ENCODE measurements around the gene DDX17. TPM values are rescaled to one million over a fixed set of nuclear protein-coding genes. Genes with fewer than 3 reads are reported as not detected.

The DDX17 gene
- total RNA-seq, 1 experiment from 2014 or later = 234 TPM

GRCh38 chr22:38456272-38456835 lies 49.8 kb downstream of the DDX17 start:
- DNase-seq (ENCODE audit: low read depth, low spot score) = no peak
- intact Hi-C loops (cut with micrococcal nuclease) = no loop called here
- Histone ChIP-seq H3K4me3 (replicated peaks in 1 of 2; ENCODE audit: low read depth in 1 of 2, low read length in 2 of 2) (no peak overlapping the region), H3K27ac (ENCODE audit: low read depth, low read length) (no peak overlapping the region), H3K9me3 (ENCODE audit: control insufficient read depth in 1 of 2, insufficient read depth in 1 of 2, low read depth in 1 of 2, low read length in 2 of 2) (no peaks in the 10 kb centered on the region), H3K9ac (ENCODE audit: low read length) (no peak overlapping the region), H3K9me2 (ENCODE audit: insufficient read depth) (no peaks in the 10 kb centered on the region), H2AFZ (ENCODE audit: low read depth, low read length, poor library complexity, severe bottlenecking) (no peak overlapping the region), H3K4me1 (ENCODE audit: control insufficient read depth in 1 of 2, insufficient read depth in 2 of 2, low read length in 2 of 2) (peaks cover 17 to 28% of the 10 kb centered on the region in 2 experiments), H3K79me2 (ENCODE audit: insufficient read depth, low read length) (no peaks in the 10 kb centered on the region), H4K20me1 (ENCODE audit: insufficient read depth) (no peaks in the 10 kb centered on the region), H3K4me2 (ENCODE audit: low read length) (peak overlapping the region; percentile 36), H3K36me3 (ENCODE audit: control insufficient read depth in 1 of 2, insufficient read depth in 2 of 2, low read length in 2 of 2) (no peaks in the 10 kb centered on the region), H3K27me3 (ENCODE audit: insufficient read depth, low read length) (no peaks in the 10 kb centered on the region)
- no TSS peak for BruUV-seq (replicated peaks)
- POLR2A ChIA-PET = no interaction called here
- peak; percentile 10; the same call in 1 of the 2 replicates for ATAC-seq
- no peak for TF ChIP-seq JUND (IDR thresholded peaks at IDR 0.05)
- no peak for TF ChIP-seq POLR2AphosphoS5 (IDR thresholded peaks at IDR 0.05; ENCODE audit: low read depth, low read length)
- no peak for TF ChIP-seq TCF7L2 (IDR thresholded peaks at IDR 0.05; ENCODE audit: borderline replicate concordance, extremely low read depth, insufficient read depth, insufficient read length)
- no peak for TF ChIP-seq MAX (IDR thresholded peaks at IDR 0.05)
- TF ChIP-seq ELF1 (IDR thresholded peaks at IDR 0.05; ENCODE audit: borderline replicate concordance, low read depth) = no peak
- TF ChIP-seq SIN3A (IDR thresholded peaks at IDR 0.05; ENCODE audit: low read depth) = no peak
- RAD21 ChIA-PET (ENCODE audit: low non-redundant PET in 1 of 2, low total read pairs in 2 of 2, uncharacterized antibody in 2 of 2, unreplicated experiment in 2 of 2) = no interaction called here
- CTCF ChIA-PET = no interaction called here

- Histone ChIP-seq H3K36me3 (ENCODE audit: control insufficient read depth in 1 of 2, insufficient read depth in 2 of 2, low read length in 2 of 2) (no peaks in the 10 kb centered on the region), H3K9me2 (ENCODE audit: insufficient read depth) (no peaks in the 10 kb centered on the region), H3K27ac (ENCODE audit: low read depth, low read length) (no peak overlapping the region), H3K4me3 (replicated peaks in 1 of 2; ENCODE audit: low read depth in 1 of 2, low read length in 2 of 2) (no peak overlapping the region), H3K27me3 (ENCODE audit: insufficient read depth, low read length) (no peaks in the 10 kb centered on the region), H3K9ac (ENCODE audit: low read length) (no peak overlapping the region), H4K20me1 (ENCODE audit: insufficient read depth) (no peaks in the 10 kb centered on the region), H3K79me2 (ENCODE audit: insufficient read depth, low read length) (no peaks in the 10 kb centered on the region), H3K9me3 (ENCODE audit: control insufficient read depth in 1 of 2, insufficient read depth in 1 of 2, low read depth in 1 of 2, low read length in 2 of 2) (no peaks in the 10 kb centered on the region), H3K4me1 (ENCODE audit: control insufficient read depth in 1 of 2, insufficient read depth in 2 of 2, low read length in 2 of 2) (peaks cover 14 to 21% of the 10 kb centered on the region in 2 experiments), H3K4me2 (ENCODE audit: low read length) (peak overlapping the region; percentile 36), H2AFZ (ENCODE audit: low read depth, low read length, poor library complexity, severe bottlenecking) (no peak overlapping the region)
- BruUV-seq (replicated peaks) = no TSS peak
- ChIA-PET RAD21 (ENCODE audit: low non-redundant PET in 1 of 2, low total read pairs in 2 of 2, uncharacterized antibody in 2 of 2, unreplicated experiment in 2 of 2) (no interaction called here), CTCF (no interaction called here), POLR2A (no interaction called here)
- DNase-seq (ENCODE audit: low read depth, low spot score) (no peak), ATAC-seq (peak; percentile 46)
- no peak for TF ChIP-seq REST (IDR thresholded peaks at IDR 0.05; ENCODE audit: low read depth)
- no peak for TF ChIP-seq CEBPB (IDR thresholded peaks at IDR 0.05; ENCODE audit: low read depth)
- peak; percentile 68 for TF ChIP-seq YY1 (IDR thresholded peaks at IDR 0.05; ENCODE audit: extremely low read depth, insufficient replicate concordance, low read depth, low read length)
- peak; percentile 90 for TF ChIP-seq SP1 (IDR thresholded peaks at IDR 0.05; ENCODE audit: low read depth)
- no peak for TF ChIP-seq ZFX (IDR thresholded peaks at IDR 0.05)
- TF ChIP-seq TCF7L2 (IDR thresholded peaks at IDR 0.05; ENCODE audit: borderline replicate concordance, extremely low read depth, insufficient read depth, insufficient read length) = no peak
- TF ChIP-seq EZH2phosphoT487 (IDR thresholded peaks at IDR 0.05; ENCODE audit: borderline replicate concordance) = no peak
- TF ChIP-seq POLR2A (IDR thresholded peaks at IDR 0.05; ENCODE audit: borderline replicate concordance, extremely low read depth, insufficient read depth, insufficient read length) = no peak
- intact Hi-C loops (cut with micrococcal nuclease) = no loop called here
These were observed 50.4 kb downstream of the DDX17 start for GRCh38 chr22:38455530-38456271.

Data from HCT116 (cell line).